ENCODE data around the gene MARCHF10. TPM values are rescaled to one million over a fixed set of nuclear protein-coding genes. Genes with fewer than 3 reads are reported as not detected.

The MARCHF10 gene
- total and polyA plus RNA-seq, 2 of the 4 experiments (the other 2 are of a cell fraction): 0.18 to 0.74 TPM

- ChIA-PET POLR2A (ENCODE audit: unreplicated experiment) (no interaction called here), CTCF (no interaction called here)
- no peak overlapping the region for H4K5ac ChIP-seq (ENCODE audit: low read depth, low read length)
- no peaks in the 10 kb centered on the region for H3K36me3 ChIP-seq (ENCODE audit: control insufficient read depth, insufficient read depth, low read length)
- peaks cover 7% of the 10 kb centered on the region for H3K4me1 ChIP-seq (ENCODE audit: control insufficient read depth, insufficient read depth, low read length)
- H2BK5ac ChIP-seq (ENCODE audit: low read depth, low read length, poor library complexity, severe bottlenecking): no peak overlapping the region
- intact Hi-C loops (cut with micrococcal nuclease): no loop called here
- H4K91ac ChIP-seq (ENCODE audit: insufficient read depth, low read depth, low read length): no peak overlapping the region
- TF ChIP-seq MXI1 (IDR thresholded peaks at IDR 0.05; ENCODE audit: borderline replicate concordance, low read depth, low read length): no peak
- peak; percentile 62; the same call in 1 of the 2 replicates for TF ChIP-seq USF2 (IDR thresholded peaks at IDR 0.05; ENCODE audit: low read depth, low read length)
- H3K18ac ChIP-seq (ENCODE audit: low read depth, low read length): no peak overlapping the region
- DNase-seq (peak; percentile 29), ATAC-seq (ENCODE audit: low read depth) (no peak)
- H3K14ac ChIP-seq (replicated peaks; ENCODE audit: low read depth, low read length): no peak overlapping the region
- dilution Hi-C loops (cut with HindIII; ENCODE audit: low sequenced_read_pairs, unreplicated experiment): no loop called here
- H4K8ac ChIP-seq (ENCODE audit: low read depth in 2 of 2, low read length in 2 of 2): no peak overlapping the region
- no peaks in the 10 kb centered on the region for H4K20me1 ChIP-seq (ENCODE audit: insufficient read depth, low read length)
- no TSS peak for BruUV-seq (replicated peaks)
- in situ Hi-C loops (cut with MboI; ENCODE audit: low sequenced_read_pairs): no loop called here
- H3K9ac ChIP-seq (ENCODE audit: low read depth, low read length): no peak overlapping the region
- H3K27me3 ChIP-seq (ENCODE audit: control insufficient read depth, insufficient read depth, low read length): no peaks in the 10 kb centered on the region
- no peak overlapping the region for H2AK5ac ChIP-seq (ENCODE audit: low read depth, low read length)
- H3K4me3 ChIP-seq (ENCODE audit: insufficient read depth, low read depth, low read length): no peak overlapping the region
- H2AK9ac ChIP-seq (replicated peaks; ENCODE audit: low read depth, low read length, poor library complexity): no peak overlapping the region
- H3K9me3 ChIP-seq (ENCODE audit: control insufficient read depth, insufficient read depth, low read length): no peaks in the 10 kb centered on the region
- WGBS, 2 experiments (ENCODE audit: extremely low coverage in 2 of 2, insufficient read length in 1 of 2): 60% methylated on average over 1 of the region's 7 CpGs; no CpG with 5 or more reads in 1 of the 2 experiments
- H3K4me2 ChIP-seq (ENCODE audit: low read depth, low read length): no peak overlapping the region
- no peak overlapping the region for H3K4ac ChIP-seq (ENCODE audit: low read depth, low read length)
- no peak overlapping the region for H2AFZ ChIP-seq (replicated peaks; ENCODE audit: low read length, poor library complexity)
- no peak overlapping the region for H2BK20ac ChIP-seq (ENCODE audit: low read depth, low read length)
- H2BK120ac ChIP-seq (ENCODE audit: low read depth, low read length): no peak overlapping the region
- no peaks in the 10 kb centered on the region; a peak in 1 of 4 replicates for H3K79me1 ChIP-seq (ENCODE audit: low read depth in 1 of 2, low read length in 2 of 2)
- H2BK15ac ChIP-seq (ENCODE audit: low read depth, low read length): no peak overlapping the region
- no peak overlapping the region for H3K56ac ChIP-seq (ENCODE audit: extremely low read depth, insufficient read depth, low read length)
- peaks cover 3% of the 10 kb centered on the region for H3K9me1 ChIP-seq (ENCODE audit: insufficient read depth, low read length)
- no peak overlapping the region for H3K23ac ChIP-seq (ENCODE audit: low read depth, low read length)
- H3K27ac ChIP-seq (ENCODE audit: insufficient read depth, low read length): no peak overlapping the region
These were observed 84.3 kb downstream of the MARCHF10 start for GRCh38 chr17:62723842-62724241.

Data from IMR-90 (cell line).